Fibroblast of villous mesenchyme (primary cell): ENCODE data around the gene GARNL3. TPM values are rescaled to one million over a fixed set of nuclear protein-coding genes. Genes with fewer than 3 reads are reported as not detected.
A peak's percentile ranks its signal among the peaks of the same experiment; 100 is the strongest.

Experiments
- DNase-seq: peaks from one replicate; pipeline ENCODE4 v3.0.0-alpha.2; 2010; ENCODE audit warnings: low read depth
- H3K4me3 ChIP-seq: 2 replicates; pipeline ENCODE4 v1.5.1; 2011; ENCODE audit warnings: low read depth, mild to moderate bottlenecking, low read length
- CTCF ChIP-seq: IDR thresholded peaks from 2 replicates; pipeline ENCODE4 v1.5.1; 2012; ENCODE audit warnings: low read depth, mild to moderate bottlenecking, low read length; ENCODE audit not compliant: insufficient read depth
- total RNA-seq: library from RNA; depleted of rRNA; stranded (reverse); fragments of >200 nt; gene quantifications from 2 replicates; pipeline ENCODE4 v1.2.3, GENCODE V29; 2012

The GARNL3 gene
- total RNA-seq, 1 donor = 0.86 TPM

GRCh38 chr9:127283135-127283534, 18.6 kb downstream of the GARNL3 start:
- no peak overlapping the region for H3K4me3 ChIP-seq
- DNase-seq = no peak
- no peak for TF ChIP-seq CTCF

GRCh38 chr9:127283917-127284497, 19.4 kb downstream of the GARNL3 start:
- peak; percentile 43 for TF ChIP-seq CTCF
- H3K4me3 ChIP-seq = no peak overlapping the region
- DNase-seq = peak; percentile 51

- no peak for DNase-seq
- TF ChIP-seq CTCF = no peak
- H3K4me3 ChIP-seq = no peak overlapping the region
These were observed 21.4 kb downstream of the GARNL3 start for GRCh38 chr9:127285965-127286364.

GRCh38 chr9:127290561-127291065, 26.0 kb downstream of the GARNL3 start:
- TF ChIP-seq CTCF = no peak
- H3K4me3 ChIP-seq = no peak overlapping the region
- no peak for DNase-seq

GRCh38 chr9:127291246-127291778, 26.7 kb downstream of the GARNL3 start:
- no peak for TF ChIP-seq CTCF
- no peak overlapping the region for H3K4me3 ChIP-seq
- DNase-seq = no peak

DNA sequence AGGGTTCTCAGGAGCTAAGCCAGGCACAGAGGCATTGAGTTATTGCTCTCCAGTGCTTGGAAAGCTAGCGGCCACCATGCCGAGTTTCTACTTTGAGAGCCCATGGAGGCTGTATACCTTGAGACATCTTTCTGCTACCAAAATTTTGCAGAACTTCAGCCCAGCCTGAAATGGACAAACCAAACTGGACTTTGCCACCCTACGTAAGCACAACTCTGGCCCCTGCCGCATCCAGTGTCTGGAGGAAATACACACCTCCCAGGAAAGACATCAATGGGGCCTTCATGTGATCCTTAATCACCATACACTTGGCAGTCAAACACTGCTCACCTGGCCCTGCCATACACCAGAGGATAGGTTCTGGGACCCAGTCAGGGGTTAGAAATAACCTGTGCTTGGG, 27.8 kb downstream of the GARNL3 start:
- no peak overlapping the region for H3K4me3 ChIP-seq
- DNase-seq = no peak
- TF ChIP-seq CTCF = no peak

DNA sequence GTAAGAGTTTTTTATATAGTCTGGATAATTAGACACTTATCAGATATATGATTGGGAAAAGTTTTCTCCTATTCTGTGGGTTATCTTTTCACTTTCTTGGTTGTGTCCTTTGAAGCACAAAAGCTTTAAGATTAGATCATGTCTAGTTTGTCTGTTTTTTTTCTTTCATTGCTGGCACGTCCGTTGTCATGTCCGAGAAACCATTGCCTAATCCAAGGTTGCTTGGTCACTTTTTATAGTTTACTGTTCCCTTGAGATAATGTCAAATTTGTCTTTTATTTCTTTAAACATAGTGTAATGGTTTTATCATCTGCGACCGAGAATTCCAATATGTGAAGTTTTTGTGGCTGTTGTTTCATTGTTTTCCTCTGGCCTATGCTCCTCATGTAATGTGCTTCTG, 28.8 kb downstream of the GARNL3 start:
- peak; percentile 43 for DNase-seq
- no peak overlapping the region for H3K4me3 ChIP-seq
- TF ChIP-seq CTCF = no peak
